ENCODE data around the gene IRF2BPL.

- TF ChIP-seq POLR2A (IDR thresholded peaks at IDR 0.05) (no peak), CTCF (IDR thresholded peaks at IDR 0.05) (no peak)
These were observed 31.9 kb downstream of the IRF2BPL start for GRCh38 chr14:76996563-76997146.
